NCI-H1694 treated with DMSO at 0.1 percent for 48 hours (cell line): ENCODE results near the gene AKAP7.
A peak's percentile ranks its signal among the peaks of the same experiment; 100 is the strongest.

Experiments
- DNase-seq: peaks from one replicate; lab custom pipeline; 2025; lab: John Stamatoyannopoulos, UW

The AKAP7 gene

DNA sequence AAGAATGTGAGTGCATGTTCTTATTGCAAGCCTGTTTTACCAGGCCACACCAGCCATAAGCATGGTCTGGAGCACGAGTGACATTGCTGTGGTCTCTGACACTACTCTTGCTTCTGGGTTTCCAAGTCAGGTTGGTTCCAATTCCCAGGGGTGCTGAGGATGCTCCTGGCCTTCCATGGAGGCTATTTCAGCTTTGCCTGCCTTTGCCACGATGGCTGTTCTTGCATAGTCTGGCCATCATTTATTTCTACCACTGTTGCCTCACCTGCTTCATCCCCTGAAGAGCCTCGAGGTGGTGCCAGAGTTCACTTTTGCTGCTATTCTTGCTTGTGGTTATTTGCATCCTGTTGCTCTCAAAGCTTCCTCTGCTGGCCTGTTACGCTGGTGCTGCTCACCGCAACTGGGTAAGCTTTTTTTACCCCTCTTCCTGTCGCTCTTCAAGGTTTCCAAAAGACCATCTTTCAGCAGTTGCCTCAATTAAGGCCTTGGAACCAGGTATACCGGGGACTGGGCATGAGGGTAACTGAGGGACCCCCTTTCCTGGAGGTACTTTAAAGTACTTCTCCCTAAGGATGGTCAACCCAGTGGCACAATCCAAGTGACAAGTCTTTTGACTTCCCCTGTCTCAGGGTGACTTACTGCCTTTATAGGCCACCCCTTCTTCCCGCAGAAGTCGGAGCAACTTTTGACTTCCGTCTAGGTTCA is 64.5 kb downstream of the AKAP7 start:
- peak; percentile 6 for DNase-seq

DNA sequence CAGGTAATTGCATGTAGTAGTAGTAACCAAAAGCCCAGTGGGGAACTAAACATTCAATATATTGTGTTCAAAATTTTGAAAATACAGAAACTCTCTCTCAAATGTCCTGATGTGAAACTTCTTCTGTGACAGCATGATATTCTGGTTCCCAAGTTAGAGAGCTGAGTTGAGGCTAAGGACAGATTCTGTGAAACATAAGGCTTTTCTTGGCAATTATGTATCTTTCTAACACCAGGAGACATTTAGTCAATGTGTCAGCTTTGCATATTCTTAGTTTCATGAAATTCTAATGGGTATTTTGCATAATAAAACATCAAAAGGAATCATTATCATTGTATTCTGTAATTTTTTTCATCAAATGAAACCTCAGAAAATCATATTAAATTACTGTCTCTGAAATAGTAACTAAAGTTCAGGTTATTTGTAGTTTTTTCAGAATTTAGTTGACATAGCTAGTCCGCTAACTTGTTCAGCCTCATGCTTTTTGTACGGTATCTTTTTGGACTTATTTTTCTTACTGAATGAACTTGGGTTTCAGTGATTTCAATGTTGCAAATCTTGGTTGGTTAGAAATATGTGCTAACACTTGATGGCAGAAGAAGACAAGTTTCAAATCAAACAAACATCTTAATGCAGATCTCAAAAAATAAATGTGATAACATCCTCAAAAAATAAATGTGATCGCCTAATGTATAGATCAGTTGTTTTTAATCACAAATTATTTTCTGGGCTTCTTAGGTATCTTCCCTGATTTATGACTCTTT is 70.4 kb downstream of the AKAP7 start:
- DNase-seq: no peak

DNA sequence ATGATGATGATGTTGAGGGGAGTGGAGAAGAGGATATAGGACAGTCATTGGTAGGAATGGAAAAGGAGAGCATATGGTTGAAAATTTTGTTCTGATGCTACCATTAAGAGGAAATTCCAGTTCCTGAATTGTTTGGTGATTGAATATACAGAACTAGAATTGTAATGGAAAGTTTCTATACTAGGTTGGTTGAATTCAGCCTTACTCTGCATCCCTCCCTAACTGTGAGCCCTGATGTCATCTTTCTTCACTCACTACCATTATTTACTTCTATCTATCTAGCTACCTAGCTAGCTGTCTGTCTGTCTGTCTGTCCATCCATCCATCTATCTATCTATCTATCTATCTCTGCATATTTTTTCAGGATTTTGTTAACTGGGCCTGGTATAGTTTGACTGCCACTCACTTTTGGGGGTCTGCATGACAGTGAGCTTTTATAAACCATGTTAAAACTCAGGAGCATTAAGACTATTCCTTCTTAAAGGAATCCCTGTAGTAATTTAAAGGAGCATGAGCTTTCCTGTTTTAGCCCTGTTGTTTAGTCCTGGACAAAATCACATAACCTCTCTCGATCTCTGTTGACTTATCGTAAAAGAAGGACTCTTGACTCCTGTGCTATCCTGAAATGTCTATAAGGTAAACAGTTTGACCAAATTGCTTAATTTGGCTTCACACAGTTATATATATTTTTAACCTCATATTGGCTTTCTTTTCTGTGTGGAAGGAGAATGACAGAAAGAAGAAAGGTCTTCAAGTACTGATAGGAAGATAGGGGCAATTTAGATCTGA is 71.4 kb downstream of the AKAP7 start:
- DNase-seq: no peak

DNA sequence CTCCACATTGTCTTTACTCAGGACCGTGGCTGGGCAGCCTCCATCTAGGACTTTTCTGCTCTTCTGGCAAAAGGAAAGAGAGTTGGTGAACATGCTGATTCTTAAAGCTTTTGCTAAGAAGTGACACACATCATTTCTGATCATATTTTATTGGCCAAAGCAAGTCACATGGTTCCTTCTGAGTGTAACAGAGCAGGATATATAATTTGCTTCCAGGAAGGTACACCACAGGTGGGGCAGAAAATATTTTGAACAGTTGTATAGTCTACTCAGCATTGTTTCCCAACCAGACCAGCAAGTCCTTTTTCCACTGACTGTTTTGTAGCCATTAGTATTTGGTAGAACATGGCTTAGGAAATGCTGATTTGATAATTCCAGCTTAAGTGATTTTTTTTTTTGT is 73.5 kb downstream of the AKAP7 start:
- DNase-seq: no peak

DNA sequence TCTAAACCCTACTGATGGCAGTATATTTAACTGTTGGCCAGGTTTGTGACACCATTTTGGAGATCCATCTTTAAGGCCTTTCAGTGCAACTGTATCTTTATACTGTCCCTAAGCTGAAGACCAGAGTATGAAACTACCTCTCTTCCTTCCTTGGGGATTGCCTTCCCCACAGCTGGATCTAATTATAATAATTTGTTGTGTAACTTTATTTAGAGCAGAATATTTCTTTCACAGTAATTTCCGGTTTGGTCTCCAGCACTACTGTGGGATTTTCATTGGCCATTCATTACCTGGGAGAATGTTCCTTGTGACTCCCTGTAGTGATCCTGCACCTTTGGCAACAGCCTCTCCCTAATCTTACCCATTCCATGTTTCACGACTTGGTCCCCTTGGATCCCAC is 75.2 kb downstream of the AKAP7 start:
- no peak for DNase-seq

DNA sequence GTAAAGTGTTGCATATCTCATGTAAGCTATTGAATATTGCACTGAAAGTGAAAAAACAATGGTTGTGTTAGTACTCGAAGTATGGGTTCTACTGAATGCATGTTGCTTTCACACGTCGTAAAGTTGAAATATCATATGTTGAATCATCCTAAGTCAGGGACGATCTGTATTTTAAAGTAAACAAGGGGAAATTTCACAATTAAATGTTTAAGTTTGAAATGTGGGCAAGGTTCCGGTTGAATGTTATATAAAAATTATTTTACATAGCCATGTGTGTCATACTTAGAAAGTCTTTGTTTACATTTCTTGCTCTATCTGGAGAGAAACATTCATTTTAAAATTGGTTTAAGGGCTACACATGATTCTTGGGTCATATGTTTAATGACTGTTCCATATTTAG is 76.8 kb downstream of the AKAP7 start:
- no peak for DNase-seq

DNA sequence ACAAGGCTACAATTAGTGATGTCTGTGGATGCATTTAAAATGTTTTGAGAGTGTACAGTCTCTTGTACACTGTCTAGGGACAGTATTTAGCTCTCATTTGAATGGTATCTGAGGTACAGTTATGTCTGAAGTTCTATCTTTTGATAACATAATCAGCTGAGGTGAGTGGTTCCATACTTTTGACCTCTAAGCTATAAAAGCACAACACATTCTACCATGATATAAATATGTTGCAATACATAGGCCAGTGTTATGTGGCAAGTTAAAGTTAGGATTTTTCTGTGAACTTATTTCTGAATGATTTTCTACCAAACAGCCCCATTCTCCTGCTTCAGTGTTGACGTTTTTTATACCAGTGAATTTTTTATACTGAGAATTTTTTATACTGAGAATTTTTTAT is 77.6 kb downstream of the AKAP7 start:
- no peak for DNase-seq

DNA sequence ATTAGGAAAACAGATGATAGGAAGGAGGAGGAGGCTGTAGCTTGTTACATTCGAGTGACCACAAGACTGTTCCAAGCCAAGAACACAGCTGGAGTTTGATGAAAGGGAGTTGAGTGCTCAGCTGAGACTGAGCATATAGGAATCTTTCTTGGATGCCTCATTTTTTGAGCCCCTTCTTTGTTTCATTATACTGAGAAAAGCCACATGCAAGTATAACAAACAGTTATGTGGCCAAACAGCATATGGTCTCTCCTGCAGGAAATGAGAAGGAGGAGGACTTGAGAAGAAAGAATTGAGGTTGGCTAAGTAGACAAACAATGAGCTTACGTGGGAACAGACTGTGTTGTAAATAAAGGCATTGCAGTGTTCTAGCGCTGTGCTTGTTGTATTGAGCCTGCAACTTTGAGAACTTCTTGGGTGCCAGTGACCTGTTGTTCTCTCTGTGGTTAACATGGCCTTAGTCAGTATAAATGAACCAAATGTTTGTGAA is 78.3 kb downstream of the AKAP7 start:
- no peak for DNase-seq

DNA sequence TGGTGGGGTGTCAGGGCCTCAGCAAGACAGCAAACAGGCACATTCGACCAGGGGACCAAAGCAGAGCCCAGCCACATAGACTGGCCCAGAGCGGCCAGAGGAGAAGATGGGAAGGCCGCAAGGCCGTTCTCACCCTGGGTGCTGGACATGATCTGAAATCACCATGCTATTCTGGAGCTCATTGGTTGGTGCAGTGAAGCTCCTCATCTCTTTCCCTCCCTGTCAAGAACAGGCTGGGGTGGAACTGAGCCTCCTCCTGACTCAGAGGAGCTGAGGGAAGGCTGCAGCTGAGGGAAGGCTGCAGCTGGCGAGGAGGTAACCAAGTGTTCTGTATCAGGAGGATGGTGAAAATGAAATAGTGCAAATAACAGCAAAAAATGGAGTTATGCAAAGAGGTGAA is 80.0 kb downstream of the AKAP7 start:
- DNase-seq: no peak

DNA sequence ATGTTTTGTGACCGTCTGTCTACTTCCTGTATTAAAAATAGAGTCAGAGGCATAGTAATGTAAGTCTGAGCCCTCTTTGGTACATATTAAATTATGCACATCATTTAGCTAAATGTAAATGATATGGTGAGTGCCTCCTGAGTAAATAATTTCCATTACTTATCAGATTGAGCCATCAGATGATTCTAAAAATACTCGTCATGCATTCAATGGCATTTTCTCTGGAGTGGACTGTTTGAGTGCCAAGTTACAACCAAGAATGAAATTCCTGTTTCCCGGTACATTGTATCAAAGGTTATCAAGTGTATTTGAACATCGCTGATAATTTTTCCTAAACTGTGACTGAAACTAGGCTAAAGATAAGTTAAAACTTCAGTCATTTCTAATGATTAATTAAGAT is 81.0 kb downstream of the AKAP7 start:
- DNase-seq: no peak

DNA sequence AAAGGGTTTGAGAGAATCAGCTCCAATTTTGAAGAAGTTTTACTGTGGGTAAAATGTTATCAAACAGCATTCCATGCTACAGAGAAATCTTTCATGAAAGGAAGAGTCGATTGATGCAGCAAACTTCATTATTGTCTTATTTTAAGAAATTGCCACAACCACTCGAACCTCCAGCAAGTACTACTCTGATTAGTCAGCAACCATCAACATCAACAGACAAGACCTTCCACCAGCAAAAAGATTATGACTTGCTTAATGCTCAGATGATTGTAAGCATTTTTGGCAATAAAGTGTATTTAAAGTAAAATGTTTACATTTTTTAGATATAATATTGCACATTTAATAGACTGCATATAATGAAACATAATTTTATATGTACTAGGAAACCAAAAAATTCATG is 87.5 kb downstream of the AKAP7 start:
- DNase-seq: no peak

DNA sequence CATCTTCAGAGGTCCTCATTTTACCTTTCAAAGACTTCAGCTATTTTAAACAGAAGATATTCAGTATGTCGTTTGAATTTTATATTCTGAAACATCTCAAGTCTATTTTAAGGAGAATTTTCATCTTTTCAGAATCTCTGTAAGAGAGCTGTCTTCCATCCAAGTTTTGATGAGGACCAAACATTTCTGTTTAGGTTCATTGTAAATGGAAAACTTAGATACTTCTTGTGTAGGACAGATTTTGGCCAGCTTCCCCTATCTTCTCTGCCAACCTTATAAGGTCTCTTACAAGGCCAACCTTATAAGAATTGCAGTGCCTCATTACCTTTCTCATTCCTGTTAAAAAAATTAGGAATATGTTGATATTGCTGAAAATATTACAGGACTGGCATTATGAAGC is 88.1 kb downstream of the AKAP7 start:
- no peak for DNase-seq

DNA sequence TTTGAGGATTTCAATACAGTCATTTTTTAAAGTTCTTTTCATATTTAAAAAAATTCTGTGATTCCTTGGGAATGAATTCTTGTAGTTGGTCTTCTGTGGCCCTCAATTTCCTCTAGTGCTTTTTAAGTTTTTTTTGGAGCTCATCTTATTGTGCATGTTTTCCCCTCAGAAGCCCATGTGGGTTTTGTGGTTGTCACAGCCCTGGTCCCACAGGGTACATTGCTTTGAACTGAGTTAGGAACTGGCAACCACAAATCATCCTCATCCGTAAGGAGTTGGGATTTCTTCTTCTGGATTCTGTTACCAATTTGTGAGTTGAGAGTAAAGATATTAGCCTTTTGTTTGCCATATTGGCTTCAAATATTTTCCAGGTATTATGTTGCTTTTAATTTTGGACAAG is 89.9 kb downstream of the AKAP7 start:
- DNase-seq: no peak

DNA sequence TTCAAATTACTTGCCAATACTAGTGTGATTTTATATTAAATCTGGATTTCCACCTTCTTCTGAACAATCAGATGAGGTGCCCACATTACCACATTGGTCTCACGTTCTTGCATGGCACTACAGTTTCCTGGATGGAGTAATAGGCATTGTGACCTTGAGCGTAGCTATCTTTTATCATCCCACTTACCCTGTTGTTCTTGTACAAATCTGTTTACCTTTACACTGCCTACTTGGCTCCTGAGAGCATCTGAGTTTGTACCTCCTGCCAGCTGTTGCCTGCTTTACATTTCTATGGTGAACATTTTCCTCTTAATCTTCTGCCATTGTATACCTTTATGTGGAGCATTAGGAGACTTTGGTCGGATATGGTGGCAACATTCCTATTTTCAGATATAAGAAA is 90.7 kb downstream of the AKAP7 start:
- no peak for DNase-seq

DNA sequence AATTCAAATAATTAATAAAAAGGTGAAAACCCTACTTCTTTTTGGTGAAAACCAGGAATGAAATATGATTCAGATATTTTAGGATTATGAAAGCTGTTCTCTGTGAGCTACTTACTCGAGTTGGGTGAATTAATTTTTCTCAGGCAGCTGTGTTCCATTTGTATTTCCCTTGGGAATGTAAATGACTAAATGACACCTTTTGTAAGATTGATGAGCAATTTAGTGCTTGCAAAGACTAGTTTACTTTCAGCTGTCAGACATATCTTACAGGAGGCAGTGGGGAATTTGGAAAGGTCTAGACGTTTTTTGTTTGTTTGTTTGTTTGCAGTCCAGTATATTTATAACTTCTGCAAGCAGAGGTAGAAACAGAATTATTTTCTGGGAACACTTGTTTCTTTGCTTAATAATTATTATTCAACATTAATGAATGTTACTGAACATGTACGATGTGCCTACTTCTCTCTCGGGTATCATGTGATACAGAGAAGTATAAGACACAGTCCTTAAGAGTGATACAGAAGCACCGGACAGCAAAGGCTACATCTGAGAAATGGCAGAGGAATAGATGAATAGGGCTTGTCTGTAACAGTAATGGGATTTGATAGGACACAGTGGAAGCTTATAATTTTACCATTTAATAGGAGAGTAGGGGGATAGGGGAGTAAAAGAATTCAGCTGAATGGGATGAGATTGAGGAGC is 91.3 kb downstream of the AKAP7 start:
- DNase-seq: no peak

DNA sequence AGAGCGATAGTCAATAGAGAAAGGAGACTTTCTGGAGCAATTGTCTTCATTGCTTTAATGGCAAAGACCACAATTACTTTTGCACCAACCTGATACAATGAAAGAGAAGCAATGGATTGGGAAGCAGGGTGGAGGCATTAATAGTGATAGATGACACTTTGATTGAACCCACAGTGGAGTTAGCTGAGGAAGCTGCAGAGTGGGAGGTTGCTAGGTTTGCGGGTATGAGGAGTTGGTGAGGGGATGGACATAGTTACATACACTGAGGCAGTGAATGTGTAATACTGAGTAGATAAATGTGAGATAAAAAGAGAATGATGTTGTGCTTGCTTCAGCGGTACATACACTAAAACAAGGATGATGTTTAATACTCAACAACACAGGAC is 91.9 kb downstream of the AKAP7 start:
- no peak for DNase-seq

DNA sequence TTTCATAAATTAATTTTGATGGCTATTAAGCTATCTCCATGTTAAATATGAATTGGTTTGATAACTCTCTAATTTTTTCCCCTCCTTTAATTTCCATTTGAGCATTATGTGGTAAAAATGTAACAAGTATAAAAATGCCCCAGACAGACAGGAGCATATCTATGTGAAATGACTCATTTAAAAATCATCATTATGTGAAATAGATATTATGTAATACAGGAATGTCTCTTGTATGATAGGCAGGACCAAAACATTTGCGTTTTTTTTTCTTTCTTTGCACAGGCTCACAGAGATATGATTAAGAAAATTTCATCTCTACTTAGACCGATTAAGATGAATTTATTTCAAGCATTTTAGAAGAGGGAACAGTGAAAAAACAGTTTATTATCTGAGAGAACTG is 95.8 kb downstream of the AKAP7 start:
- no peak for DNase-seq

DNA sequence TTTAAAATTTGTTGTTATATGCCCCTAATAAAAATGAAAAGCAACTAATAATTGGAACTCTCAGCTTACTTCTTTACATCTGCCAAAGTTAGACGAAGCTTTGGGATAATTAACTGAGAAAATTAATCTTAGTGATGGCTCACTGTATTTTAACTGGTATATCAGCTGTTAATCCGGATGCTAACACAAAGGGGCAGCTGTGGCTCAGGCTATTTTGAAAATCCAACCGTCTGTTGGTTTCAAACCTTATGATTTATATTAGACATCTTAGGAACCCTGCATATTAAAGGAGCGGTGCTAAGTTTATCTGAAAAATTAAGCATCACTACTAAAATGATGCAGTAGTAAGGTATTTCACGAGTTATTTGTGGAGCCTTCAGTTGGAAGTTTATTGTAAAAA is 96.6 kb downstream of the AKAP7 start:
- DNase-seq: no peak

DNA sequence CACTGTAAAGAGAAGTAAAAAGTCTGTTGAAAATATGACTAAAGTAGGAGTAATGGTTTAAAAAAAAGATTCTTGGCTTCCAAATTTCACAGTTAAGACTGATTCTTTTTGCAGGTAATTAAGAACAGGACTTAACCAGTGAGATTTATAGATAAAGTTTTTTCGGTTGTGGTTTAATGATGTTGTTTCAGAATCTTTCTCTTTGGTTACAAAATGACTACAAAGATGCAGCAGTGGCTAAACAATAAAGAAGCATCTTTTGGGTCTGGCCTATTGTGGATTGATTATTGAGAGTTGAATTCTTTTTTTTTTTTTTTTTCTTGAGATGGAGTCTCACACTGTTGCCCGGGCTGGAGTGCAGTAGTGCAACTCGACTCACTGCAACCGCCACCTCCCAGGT is 109.7 kb downstream of the AKAP7 start:
- DNase-seq: no peak

DNA sequence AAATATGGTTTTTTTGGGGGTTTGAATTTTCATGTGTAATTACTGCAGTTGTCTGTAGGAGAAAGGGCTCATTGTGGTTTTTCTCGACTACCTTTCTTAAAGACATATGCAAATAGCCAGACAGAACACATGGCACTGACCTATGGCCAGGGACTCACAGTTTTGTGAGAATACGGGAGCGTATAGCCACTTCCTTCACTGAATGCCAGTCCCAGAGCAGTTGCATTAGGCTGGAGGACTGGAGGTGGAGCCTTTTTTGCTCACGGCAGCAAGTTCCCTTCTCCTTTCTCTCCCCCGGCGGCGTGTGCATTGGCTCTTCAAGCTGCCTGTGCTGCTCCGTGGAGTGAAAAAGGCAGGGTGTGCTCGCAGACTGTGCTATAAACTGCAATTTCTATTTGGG is 114.9 kb downstream of the AKAP7 start:
- no peak for DNase-seq

DNA sequence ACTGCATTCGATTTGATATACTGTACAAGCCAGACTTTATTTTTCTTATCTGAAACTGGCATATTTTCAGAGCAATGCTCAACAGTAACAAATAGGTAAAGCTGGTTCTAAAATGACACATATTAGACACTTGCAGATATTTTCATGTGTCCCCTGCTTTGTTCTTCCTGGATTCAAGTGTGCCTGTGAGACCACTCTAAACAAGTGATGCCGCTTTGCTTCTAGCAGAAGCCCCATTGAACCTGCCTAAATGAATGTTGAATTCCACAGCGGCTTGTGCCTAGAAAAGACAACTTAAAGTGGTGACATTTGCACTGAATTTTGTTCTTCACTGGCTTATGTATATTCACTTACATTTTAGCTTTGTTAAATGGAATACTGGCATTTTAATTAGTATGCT is 115.7 kb downstream of the AKAP7 start:
- no peak for DNase-seq

DNA sequence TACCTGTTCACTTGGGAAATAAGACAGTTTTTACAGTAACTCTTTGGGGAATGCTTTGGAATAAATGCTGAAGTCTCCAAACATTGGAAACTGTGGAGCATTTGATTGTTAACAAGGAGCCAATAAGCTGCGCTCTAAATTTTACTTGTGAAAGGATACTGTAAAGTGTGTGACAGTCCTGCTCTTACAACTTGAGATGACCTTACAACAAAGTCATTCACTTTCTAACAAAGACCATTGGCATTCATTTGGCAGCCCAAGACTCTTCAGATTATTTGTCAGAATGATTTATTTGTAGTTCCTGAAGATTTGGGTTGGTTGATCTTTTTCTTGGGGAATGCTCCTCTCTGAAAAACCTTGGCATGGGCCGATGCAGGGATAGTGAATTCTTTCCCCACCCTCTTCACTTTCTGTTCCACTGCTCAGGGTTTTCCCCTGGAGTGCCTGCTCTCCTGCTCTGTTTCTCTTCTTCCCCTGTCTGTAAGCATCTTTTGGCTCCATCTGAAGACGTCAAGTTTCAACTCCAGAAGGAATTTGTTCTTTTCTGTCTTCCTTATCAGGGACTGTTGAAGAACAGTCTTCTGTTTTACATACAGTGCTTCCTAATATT is 116.4 kb downstream of the AKAP7 start:
- no peak for DNase-seq
